Upper lobe of left lung (tissue), 6 donors: ENCODE results near the gene ASTN2. TPM values are rescaled to one million over a fixed set of nuclear protein-coding genes. Genes with fewer than 3 reads are reported as not detected.

Source experiments
- ATAC-seq, 2 donors: fragments of 200-7000 bp; cut with Tn5 transposase; one replicate each; pipeline ENCODE4 v1.9.1; 2022; ENCODE audit warnings: mild to moderate bottlenecking in 2 of 2, moderate library complexity in 2 of 2; ENCODE audit not compliant: low FRiP score in 2 of 2
- DNase-seq, 2 donors: peaks; one replicate each; pipeline ENCODE4 v3.0.0-alpha.2; 2019 to 2020
- H3K27ac ChIP-seq, 4 donors: fragments of 200-600 bp; sonication (generic); one replicate each; pipeline ENCODE4 v1.5.1; 2016 to 2019
- H3K27me3 ChIP-seq, 4 donors: fragments of 200-600 bp; sonication (generic); one replicate each; pipeline ENCODE4 v1.5.1; 2017 to 2019
- H3K36me3 ChIP-seq, 4 donors: fragments of 200-600 bp; sonication (generic); one replicate each; pipeline ENCODE4 v1.5.1; 2016 to 2019
- H3K4me1 ChIP-seq, 4 donors: fragments of 200-600 bp; sonication (generic); one replicate each; pipeline ENCODE4 v1.5.1; 2018 to 2019
- H3K4me3 ChIP-seq, 4 donors: fragments of 200-600 bp; sonication (generic); one replicate each; pipeline ENCODE4 v1.5.1; 2017 to 2019; ENCODE audit warnings: mild to moderate bottlenecking in 2 of 4, moderate library complexity in 1 of 4
- H3K9me3 ChIP-seq, 4 donors: fragments of 200-600 bp; sonication (generic); one replicate each; pipeline ENCODE4 v1.5.1; 2018 to 2019
- CTCF ChIP-seq, 6 experiments: fragments of 450-650 bp in 4 of 6; fragments of 200-600 bp in 2 of 6; sonication (generic) in 2 of 6; IDR thresholded peaks; one replicate each; pipeline ENCODE4 v1.5.1; 2016 to 2019; ENCODE audit warnings: antibody characterized with exemption in 6 of 6
- EP300 ChIP-seq, 4 donors: sonication (generic); formaldehyde crosslinking; IDR thresholded peaks; one replicate each; pipeline ENCODE4 v1.5.1; 2017; ENCODE audit warnings: antibody characterized with exemption in 4 of 4, control low read depth in 2 of 4
- POLR2A ChIP-seq, 4 donors: fragments of 450-650 bp; IDR thresholded peaks; one replicate each; pipeline ENCODE4 v1.5.1; 2016 to 2017; ENCODE audit warnings: antibody characterized with exemption in 4 of 4, mild to moderate bottlenecking in 2 of 4
- POLR2AphosphoS5 ChIP-seq, 2 donors: sonication (generic); formaldehyde crosslinking; IDR thresholded peaks; one replicate each; pipeline ENCODE4 v1.5.1; 2017; ENCODE audit warnings: antibody characterized with exemption in 2 of 2
- WGBS, 2 donors: methylation state at CpG; one replicate each; pipeline ENCODE4 v1.1.5; 2017 to 2018; 5-methylcytosine and 5-hydroxymethylcytosine counted together
- total RNA-seq, 6 donors: library from RNA; depleted of rRNA in 4 of 6; stranded (reverse); fragments of >200 nt in 4 of 6; gene quantifications; one replicate each; pipeline versions ENCODE4 v1.1.0 to v1.2.1, GENCODE V29; 2016 to 2021
- donor health status: DM: no; HTN: no; CAD: no; lungs with moderate emphysema.
- donor health status: DM: no; HTN: yes; CAD: no; lungs with severe emphysema.

ASTN2 gene
- total RNA-seq, 6 donors from 2014 or later: 2.0 to 7.5 (median 3.4) TPM

- 76 to 78% methylated on average over 3 of the region's 3 CpGs for WGBS, 2 donors
- ATAC-seq (no peak), DNase-seq (no peak)
- Histone ChIP-seq H3K27ac (no peak overlapping the region), H3K4me1 (no peaks in the 10 kb centered on the region), H3K4me3 (no peak overlapping the region), H3K27me3 (no peaks in the 10 kb centered on the region), H3K9me3 (no peaks in the 10 kb centered on the region), H3K36me3 (no peaks in the 10 kb centered on the region)
- no peak for TF ChIP-seq CTCF (IDR thresholded peaks at IDR 0.05)
- TF ChIP-seq POLR2AphosphoS5 (IDR thresholded peaks at IDR 0.05): no peak
- TF ChIP-seq EP300 (IDR thresholded peaks at IDR 0.05): no peak
- no peak for TF ChIP-seq POLR2A (IDR thresholded peaks at IDR 0.05)
These were observed 49.4 kb downstream of the ASTN2 start for GRCh38 chr9:117365438-117365837.

- H3K4me1 ChIP-seq: no peaks in the 10 kb centered on the region
- no peaks in the 10 kb centered on the region for H3K9me3 ChIP-seq
- no peak overlapping the region for H3K27ac ChIP-seq
- ATAC-seq (no peak), DNase-seq (no peak)
- H3K27me3 ChIP-seq: no peaks in the 10 kb centered on the region
- no peaks in the 10 kb centered on the region for H3K36me3 ChIP-seq
- TF ChIP-seq POLR2AphosphoS5 (IDR thresholded peaks at IDR 0.05) (no peak), POLR2A (IDR thresholded peaks at IDR 0.05) (no peak), EP300 (IDR thresholded peaks at IDR 0.05) (no peak), CTCF (IDR thresholded peaks at IDR 0.05) (no peak)
- WGBS, 2 donors: 66 to 79% methylated on average over 4 of the region's 4 CpGs
- H3K4me3 ChIP-seq: no peak overlapping the region
These were observed 51.9 kb downstream of the ASTN2 start for GRCh38 chr9:117363006-117363405.

GRCh38 chr9:117359910-117360309 lies 54.9 kb downstream of the ASTN2 start:
- no peak for TF ChIP-seq POLR2A (IDR thresholded peaks at IDR 0.05)
- TF ChIP-seq CTCF (IDR thresholded peaks at IDR 0.05): no peak
- no peak for TF ChIP-seq POLR2AphosphoS5 (IDR thresholded peaks at IDR 0.05)
- TF ChIP-seq EP300 (IDR thresholded peaks at IDR 0.05): no peak
- no peak for ATAC-seq
- Histone ChIP-seq H3K27ac (no peak overlapping the region), H3K9me3 (no peaks in the 10 kb centered on the region), H3K27me3 (no peaks in the 10 kb centered on the region), H3K4me3 (no peak overlapping the region), H3K4me1 (no peaks in the 10 kb centered on the region), H3K36me3 (no peaks in the 10 kb centered on the region)
- 85 to 94% methylated on average over 5 of the region's 5 CpGs for WGBS, 2 donors
- no peak for DNase-seq

GRCh38 chr9:117355542-117355941 lies 59.3 kb downstream of the ASTN2 start:
- Histone ChIP-seq H3K4me3 (no peak overlapping the region), H3K27ac (no peak overlapping the region), H3K4me1 (no peaks in the 10 kb centered on the region), H3K27me3 (no peaks in the 10 kb centered on the region), H3K9me3 (no peaks in the 10 kb centered on the region), H3K36me3 (no peaks in the 10 kb centered on the region)
- DNase-seq: peak in 1 of 2 donors; percentile 1
- TF ChIP-seq POLR2A (IDR thresholded peaks at IDR 0.05): no peak
- no peak for TF ChIP-seq EP300 (IDR thresholded peaks at IDR 0.05)
- no peak for TF ChIP-seq POLR2AphosphoS5 (IDR thresholded peaks at IDR 0.05)
- TF ChIP-seq CTCF (IDR thresholded peaks at IDR 0.05): no peak
- ATAC-seq: no peak
- WGBS, 2 donors: 73% methylated on average over 3 of the region's 3 CpGs

- no peaks in the 10 kb centered on the region for H3K9me3 ChIP-seq
- no peaks in the 10 kb centered on the region for H3K4me1 ChIP-seq
- DNase-seq: no peak
- TF ChIP-seq POLR2AphosphoS5 (IDR thresholded peaks at IDR 0.05): no peak
- TF ChIP-seq POLR2A (IDR thresholded peaks at IDR 0.05): no peak
- TF ChIP-seq EP300 (IDR thresholded peaks at IDR 0.05): no peak
- TF ChIP-seq CTCF (IDR thresholded peaks at IDR 0.05): no peak
- ATAC-seq: no peak
- no peaks in the 10 kb centered on the region for H3K36me3 ChIP-seq
- no peaks in the 10 kb centered on the region for H3K27me3 ChIP-seq
- no peak overlapping the region for H3K4me3 ChIP-seq
- no peak overlapping the region for H3K27ac ChIP-seq
These were observed 59.9 kb downstream of the ASTN2 start for GRCh38 chr9:117354997-117355396.
